Prostate gland (tissue), 2 donors: ENCODE results near the gene SEC61A1. TPM values are rescaled to one million over a fixed set of nuclear protein-coding genes. Genes with fewer than 3 reads are reported as not detected.
A peak's percentile ranks its signal among the peaks of the same experiment; 100 is the strongest.

Experiments used
- DNase-seq: peaks from one replicate; pipeline ENCODE4 v3.0.0-alpha.2; 2019; ENCODE audit warnings: low spot score
- H3K27ac ChIP-seq, 2 donors: fragments of 200-600 bp; sonication (generic); 2 replicates each; pipeline ENCODE4 v1.5.1; 2017 to 2019
- H3K27me3 ChIP-seq: fragments of 200-600 bp; sonication (generic); replicated peaks from 2 replicates; pipeline ENCODE4 v1.5.1; 2019; ENCODE audit not compliant: insufficient read depth
- H3K36me3 ChIP-seq, 2 donors: fragments of 200-600 bp; sonication (generic); 1 replicate in 1 of 2; 2 replicates in 1 of 2; pipeline versions ENCODE4 v1.5.1 to v1.8.1; 2017 to 2019
- H3K4me1 ChIP-seq: fragments of 200-600 bp; sonication (generic); replicated peaks from 2 replicates; pipeline ENCODE4 v1.5.1; 2019
- H3K4me3 ChIP-seq, 2 donors: fragments of 200-600 bp; sonication (generic); 2 replicates each; pipeline ENCODE4 v1.5.1; 2017 to 2019
- H3K9me3 ChIP-seq: fragments of 200-600 bp; sonication (generic); 2 replicates; pipeline ENCODE4 v1.5.1; 2017
- CTCF ChIP-seq, 4 experiments: fragments of 200-600 bp in 2 of 4; fragments of 450-650 bp in 2 of 4; sonication (generic) in 2 of 4; IDR thresholded peaks; 1 replicate in 3 of 4; 2 replicates in 1 of 4; pipeline ENCODE4 v1.5.1; 2016 to 2019; ENCODE audit warnings: antibody characterized with exemption in 4 of 4, mild to moderate bottlenecking in 2 of 4, moderate library complexity in 2 of 4
- POLR2A ChIP-seq: fragments of 450-650 bp; IDR thresholded peaks from one replicate; pipeline ENCODE4 v1.6.1; 2016; ENCODE audit warnings: antibody characterized with exemption, mild to moderate bottlenecking
- POLR2AphosphoS5 ChIP-seq: sonication (generic); formaldehyde crosslinking; IDR thresholded peaks from one replicate; pipeline ENCODE4 v1.6.1; 2017; ENCODE audit warnings: antibody characterized with exemption
- WGBS: methylation state at CpG from one replicate; pipeline ENCODE4 v1.1.5; 2018; 5-methylcytosine and 5-hydroxymethylcytosine counted together
- intact Hi-C: fragments of 100-400 bp; cut with DNase I; formaldehyde crosslinking; loops from one replicate; pipeline ENCODE4 v1.14.2; 2022
- total RNA-seq, 2 donors: library from RNA; depleted of rRNA; stranded (reverse); fragments of >200 nt; gene quantifications; one replicate each; pipeline ENCODE4 v1.1.0, GENCODE V29; 2016

The SEC61A1 gene
- total RNA-seq, 2 donors from 2014 or later = 166 to 195 TPM

GRCh38 chr3:128068156-128068620, 16.0 kb downstream of the SEC61A1 start:
- peaks cover 14 to 41% of the 10 kb centered on the region in 2 donors for H3K36me3 ChIP-seq
- H3K4me3 ChIP-seq = no peak overlapping the region
- intact Hi-C loops = no loop called here
- TF ChIP-seq CTCF (IDR thresholded peaks at IDR 0.05) (peak in 3 of 4 experiments; percentile 28 to 50 (median 44)), POLR2A (no peak)
- H3K9me3 ChIP-seq = no peaks in the 10 kb centered on the region
- no peaks in the 10 kb centered on the region for H3K4me1 ChIP-seq
- H3K27me3 ChIP-seq = no peaks in the 10 kb centered on the region
- H3K27ac ChIP-seq = no peak overlapping the region
- DNase-seq = no peak
- WGBS = 78% methylated on average over 8 of the region's 8 CpGs

GRCh38 chr3:128069271-128069670, 17.0 kb downstream of the SEC61A1 start:
- peaks cover 11 to 41% of the 10 kb centered on the region in 2 donors for H3K36me3 ChIP-seq
- WGBS = 89% methylated on average over 15 of the region's 15 CpGs
- H3K27ac ChIP-seq = no peak overlapping the region
- H3K27me3 ChIP-seq = no peaks in the 10 kb centered on the region
- DNase-seq = no peak
- H3K4me1 ChIP-seq = no peaks in the 10 kb centered on the region
- no peak for TF ChIP-seq POLR2AphosphoS5
- no peak for TF ChIP-seq CTCF (IDR thresholded peaks at IDR 0.05)
- TF ChIP-seq POLR2A = no peak
- H3K4me3 ChIP-seq = no peak overlapping the region
- intact Hi-C loops = no loop called here
- no peaks in the 10 kb centered on the region for H3K9me3 ChIP-seq

- no peak overlapping the region for H3K4me3 ChIP-seq
- H3K36me3 ChIP-seq = peaks cover 4 to 33% of the 10 kb centered on the region in 2 donors
- TF ChIP-seq POLR2A (no peak), POLR2AphosphoS5 (no peak), CTCF (IDR thresholded peaks at IDR 0.05) (no peak)
- no peak for DNase-seq
- WGBS = 80% methylated on average over 13 of the region's 13 CpGs
- H3K27ac ChIP-seq = no peak overlapping the region
- H3K27me3 ChIP-seq = no peaks in the 10 kb centered on the region
- H3K9me3 ChIP-seq = no peaks in the 10 kb centered on the region
- H3K4me1 ChIP-seq = no peaks in the 10 kb centered on the region
- intact Hi-C loops = no loop called here
Observed at GRCh38 chr3:128070898-128071591, 18.8 kb downstream of the SEC61A1 start.

GRCh38 chr3:128071771-128072453, 19.7 kb downstream of the SEC61A1 start:
- Histone ChIP-seq H3K27me3 (no peaks in the 10 kb centered on the region), H3K4me1 (no peaks in the 10 kb centered on the region), H3K27ac (no peak overlapping the region), H3K9me3 (no peaks in the 10 kb centered on the region), H3K4me3 (no peak overlapping the region), H3K36me3 (peaks cover 1 to 24% of the 10 kb centered on the region in 2 donors)
- no peak for DNase-seq
- 85% methylated on average over 11 of the region's 11 CpGs for WGBS
- intact Hi-C loops = no loop called here
- TF ChIP-seq POLR2AphosphoS5 = no peak
- TF ChIP-seq POLR2A = no peak
- no peak for TF ChIP-seq CTCF (IDR thresholded peaks at IDR 0.05)
